OCI-LY7 (cell line): Measurements from ENCODE around the gene FBRSL1.

Source experiments
- EZH2phosphoT487 ChIP-seq: fragments of 200-600 bp; sonication (generic); IDR thresholded peaks from 2 replicates; pipeline ENCODE4 v1.6.1; 2018; ENCODE audit warnings: low read depth, borderline replicate concordance, mild to moderate bottlenecking, mixed run types, antibody characterized with exemption, low read length, moderate library complexity, mixed read lengths
- TF ChIP-seq, protein P1 (sequence below): fragments of 200-600 bp; sonication (generic); conservative IDR thresholded peaks from 2 replicates; pipeline ENCODE4 v1.5.1; 2014; ENCODE audit warnings: mild to moderate bottlenecking, antibody characterized with exemption, low read length, moderate library complexity, mixed read lengths

DNA sequence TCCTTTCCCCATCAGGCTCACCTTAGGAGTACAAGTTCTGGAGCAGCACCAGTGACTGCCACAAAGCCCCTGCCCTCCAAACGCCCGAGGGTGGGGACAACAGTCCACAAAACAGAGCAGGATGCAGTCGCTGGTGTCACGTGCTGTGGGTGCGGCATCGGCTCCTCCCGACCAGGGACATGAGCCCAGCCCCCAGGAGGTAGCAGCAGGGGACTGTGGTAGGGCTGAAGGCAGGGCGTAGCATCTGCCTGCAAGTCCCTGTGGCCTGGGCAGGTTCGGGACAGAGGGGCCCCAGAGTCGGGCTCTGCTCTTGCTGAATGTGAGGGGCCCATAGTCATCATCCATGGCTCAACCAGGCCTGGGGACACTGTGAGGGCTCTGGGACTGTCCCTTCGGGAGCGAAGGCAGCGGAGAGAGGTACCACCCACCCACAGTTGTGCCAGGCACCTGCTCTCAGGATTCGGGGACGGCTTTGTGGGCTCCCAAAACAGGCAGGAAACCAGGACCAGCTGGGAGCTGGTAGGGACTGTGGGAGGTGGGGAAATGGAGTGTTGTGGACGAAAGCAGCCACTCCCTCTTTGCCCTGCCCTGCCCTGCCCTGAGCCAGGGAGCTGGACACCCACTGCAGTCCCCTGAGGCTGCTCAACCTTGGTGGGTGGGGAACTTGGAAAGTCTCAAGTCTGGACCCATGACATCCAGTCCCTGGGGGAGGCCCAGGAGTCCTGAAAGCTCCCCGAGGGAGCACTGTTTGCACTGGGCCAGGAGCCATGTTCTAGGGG is 30.7 kb downstream of the FBRSL1 start:
- TF ChIP-seq, protein P1, sequence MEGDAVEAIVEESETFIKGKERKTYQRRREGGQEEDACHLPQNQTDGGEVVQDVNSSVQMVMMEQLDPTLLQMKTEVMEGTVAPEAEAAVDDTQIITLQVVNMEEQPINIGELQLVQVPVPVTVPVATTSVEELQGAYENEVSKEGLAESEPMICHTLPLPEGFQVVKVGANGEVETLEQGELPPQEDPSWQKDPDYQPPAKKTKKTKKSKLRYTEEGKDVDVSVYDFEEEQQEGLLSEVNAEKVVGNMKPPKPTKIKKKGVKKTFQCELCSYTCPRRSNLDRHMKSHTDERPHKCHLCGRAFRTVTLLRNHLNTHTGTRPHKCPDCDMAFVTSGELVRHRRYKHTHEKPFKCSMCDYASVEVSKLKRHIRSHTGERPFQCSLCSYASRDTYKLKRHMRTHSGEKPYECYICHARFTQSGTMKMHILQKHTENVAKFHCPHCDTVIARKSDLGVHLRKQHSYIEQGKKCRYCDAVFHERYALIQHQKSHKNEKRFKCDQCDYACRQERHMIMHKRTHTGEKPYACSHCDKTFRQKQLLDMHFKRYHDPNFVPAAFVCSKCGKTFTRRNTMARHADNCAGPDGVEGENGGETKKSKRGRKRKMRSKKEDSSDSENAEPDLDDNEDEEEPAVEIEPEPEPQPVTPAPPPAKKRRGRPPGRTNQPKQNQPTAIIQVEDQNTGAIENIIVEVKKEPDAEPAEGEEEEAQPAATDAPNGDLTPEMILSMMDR = no peak
- TF ChIP-seq EZH2phosphoT487 = no peak
